Stimulated activated CD4-positive, alpha-beta T cell treated with anti-CD3 and anti-CD28 coated beads, Interleukin-15, amount 100 ng/mL, for 24 hours (primary cell): Measurements from ENCODE around the gene LRIT3.
"Not testable (repeated sequence)": the region's sequence is repeated elsewhere in the genome, so short reads cannot be mapped to it uniquely, and the experiment has no call there.

ENCODE experiments used
- DNase-seq: peaks from one replicate; pipeline ENCODE4 v3.0.0-alpha.2; 2020

Gene LRIT3

GRCh38 chr4:109859426-109860300 is 11.8 kb downstream of the LRIT3 start:
- not testable (repeated sequence) for DNase-seq

- DNase-seq, result no peak
Measured at GRCh38 chr4:109861271-109861670, 13.4 kb downstream of the LRIT3 start.

- no peak for DNase-seq
Measured at GRCh38 chr4:109861916-109862511, 14.1 kb downstream of the LRIT3 start.

GRCh38 chr4:109864134-109864533 is 16.2 kb downstream of the LRIT3 start:
- DNase-seq, result no peak

GRCh38 chr4:109870061-109870460 is 22.2 kb downstream of the LRIT3 start:
- DNase-seq, result no peak

GRCh38 chr4:109872065-109872464 is 24.2 kb downstream of the LRIT3 start:
- DNase-seq, result no peak

- DNase-seq, result no peak
Measured at GRCh38 chr4:109872950-109873656, 25.2 kb downstream of the LRIT3 start.

GRCh38 chr4:109873791-109874514 is 26.0 kb downstream of the LRIT3 start:
- DNase-seq, result no peak

- DNase-seq, result no peak
Measured at GRCh38 chr4:109875106-109875505, 27.2 kb downstream of the LRIT3 start.

- DNase-seq, result not testable (repeated sequence)
Measured at GRCh38 chr4:109875553-109875952, 27.6 kb downstream of the LRIT3 start.

GRCh38 chr4:109876634-109877265 is 28.8 kb downstream of the LRIT3 start:
- no peak for DNase-seq

GRCh38 chr4:109877400-109877799 is 29.5 kb downstream of the LRIT3 start:
- no peak for DNase-seq

GRCh38 chr4:109878355-109878754 is 30.4 kb downstream of the LRIT3 start:
- DNase-seq, result no peak

- DNase-seq, result no peak
Measured at GRCh38 chr4:109879081-109879480, 31.2 kb downstream of the LRIT3 start.

GRCh38 chr4:109879636-109880314 is 31.9 kb downstream of the LRIT3 start:
- DNase-seq, result no peak

GRCh38 chr4:109886303-109886702 is 38.4 kb downstream of the LRIT3 start:
- no peak for DNase-seq

GRCh38 chr4:109887071-109887470 is 39.2 kb downstream of the LRIT3 start:
- DNase-seq, result no peak

- DNase-seq, result no peak
Measured at GRCh38 chr4:109890076-109890475, 42.2 kb downstream of the LRIT3 start.

GRCh38 chr4:109902559-109903251 is 54.8 kb downstream of the LRIT3 start:
- DNase-seq, result no peak

GRCh38 chr4:109908731-109909130 is 60.8 kb downstream of the LRIT3 start:
- DNase-seq, result no peak

- DNase-seq, result no peak
Measured at GRCh38 chr4:109910256-109910655, 62.3 kb downstream of the LRIT3 start.
